Ovary (tissue), 9 donors: Measurements from ENCODE around the gene TIGD6. TPM values are rescaled to one million over a fixed set of nuclear protein-coding genes. Genes with fewer than 3 reads are reported as not detected.

ENCODE experiments used
- DNase-seq, 5 donors: peaks; one replicate each; pipeline ENCODE4 v3.0.0-alpha.2; 2019 to 2020
- H3K27ac ChIP-seq, 2 donors: fragments of 200-600 bp; one replicate each; pipeline versions ENCODE4 v1.5.1 to v1.8.0; 2019 to 2022
- H3K27me3 ChIP-seq: fragments of 200-600 bp; one replicate; pipeline ENCODE4 v1.8.0; 2022
- H3K36me3 ChIP-seq: fragments of 200-600 bp; sonication (generic); one replicate; pipeline ENCODE4 v1.5.1; 2019
- H3K4me1 ChIP-seq: one replicate; pipeline ENCODE4 v1.8.1; 2013; ENCODE audit warnings: mild to moderate bottlenecking, moderate library complexity; ENCODE audit not compliant: insufficient read depth
- H3K4me3 ChIP-seq: fragments of 200-600 bp; sonication (generic); one replicate; pipeline ENCODE4 v1.5.1; 2017
- H3K9me3 ChIP-seq, 2 donors: fragments of 200-600 bp in 1 of 2; sonication (generic) in 1 of 2; one replicate each; pipeline versions ENCODE4 v1.5.1 to v1.8.1; 2013 to 2019; ENCODE audit warnings: mild to moderate bottlenecking in 1 of 2, moderate library complexity in 1 of 2
- EP300 ChIP-seq: sonication (generic); formaldehyde crosslinking; IDR thresholded peaks from one replicate; pipeline ENCODE4 v1.6.1; 2017; ENCODE audit warnings: antibody characterized with exemption
- POLR2A ChIP-seq: fragments of 450-650 bp; IDR thresholded peaks from one replicate; pipeline ENCODE4 v1.6.1; 2017; ENCODE audit warnings: antibody characterized with exemption, mild to moderate bottlenecking, moderate library complexity
- WGBS, 3 donors: extraction: QIAGEN DNeasy Blood & Tissue Kit in 1 of 3; methylation state at CpG; one replicate each; pipeline versions ENCODE4 v1.1.5 to v1.1.7; 2013 to 2017; 5-methylcytosine and 5-hydroxymethylcytosine counted together
- intact Hi-C, 4 donors: fragments of 100-400 bp; cut with DNase I; formaldehyde crosslinking; loops; one replicate each; pipeline versions ENCODE4 v1.11.0 to v1.15.1; 2022 to 2023
- polyA plus RNA-seq, 2 donors: library from polyadenylated mRNA; stranded (reverse); fragments of 200-250 nt in 1 of 2; fragments of 350-450 nt in 1 of 2; fragmentation: Illumina TruSeq in 1 of 2; extraction: RNeasy Lipid Tissue Mini Kit (QIAGEN cat#74804) in 1 of 2; gene quantifications; one replicate each; pipeline ENCODE4 v1.2.3, GENCODE V29; 2013 to 2014
- total RNA-seq, 7 donors: library from RNA; depleted of rRNA in 2 of 7; stranded (reverse); fragments of >200 nt in 2 of 7; fragmentation: NEBNext Ultra II Directional in 3 of 7; extraction: Animal tissue kit (Norgen Biotek cat#: 25700) in 3 of 7; gene quantifications; one replicate each; pipeline versions ENCODE4 v1.1.0 to v1.2.4, GENCODE V29; 2016 to 2023
- TF ChIP-seq, protein P1 (sequence below), 3 donors: fragments of 450-650 bp in 2 of 3; fragments of 200-600 bp in 1 of 3; IDR thresholded peaks; one replicate each; pipeline versions ENCODE4 v1.5.1 to v1.8.0; 2016 to 2022; ENCODE audit warnings: antibody characterized with exemption in 3 of 3, mild to moderate bottlenecking in 1 of 3
- donor health status: DM: no; HTN: no; CAD: no; lungs with moderate emphysema.
- donor health status: DM: no; HTN: no; CAD: no.
- donor health status: Bipolar disorder and iron deficiency.
- donor health status: DM: yes; HTN: yes; CAD: no.
- donor health status: DM: no; HTN: no; CAD: no.
- donor health status: DM: yes; HTN: yes; CAD: no.

TIGD6 gene
- total and polyA plus RNA-seq, 9 donors: 2.0 to 7.6 (median 5.5) TPM

DNA sequence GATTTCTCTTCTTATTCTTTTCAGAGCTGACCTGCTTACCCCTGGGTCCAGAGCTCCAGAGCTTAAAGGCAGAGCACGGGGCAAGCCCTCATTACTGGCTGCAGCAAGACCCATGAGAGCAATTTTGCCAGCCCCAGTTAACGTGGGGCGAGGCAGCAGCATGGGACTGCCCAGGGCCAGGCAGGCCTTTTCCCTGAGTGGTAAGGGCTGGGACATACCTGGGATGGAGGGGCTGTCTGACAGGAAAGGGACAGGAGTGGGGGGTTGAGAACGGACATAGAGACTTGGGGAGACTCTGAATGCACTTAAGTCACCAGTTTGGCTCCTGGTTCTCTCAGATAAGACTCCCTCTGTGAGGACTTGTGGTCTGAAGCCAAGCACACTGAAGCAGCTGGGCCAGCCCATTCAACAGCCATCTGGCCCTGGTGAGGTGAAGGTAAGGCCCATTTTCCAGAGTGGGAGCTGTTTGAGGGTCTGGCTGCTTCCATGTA lies 26.3 kb upstream of the TIGD6 start:
- intact Hi-C loops: no loop called here
- Histone ChIP-seq H3K9me3 (no peaks in the 10 kb centered on the region), H3K27me3 (no peaks in the 10 kb centered on the region), H3K4me3 (no peak overlapping the region), H3K27ac (no peak overlapping the region), H3K4me1 (no peaks in the 10 kb centered on the region), H3K36me3 (no peaks in the 10 kb centered on the region)
- WGBS, 3 donors: 91 to 94% (median 93%) methylated on average over 4 of the region's 4 CpGs
- DNase-seq: no peak
- TF ChIP-seq, protein P1, sequence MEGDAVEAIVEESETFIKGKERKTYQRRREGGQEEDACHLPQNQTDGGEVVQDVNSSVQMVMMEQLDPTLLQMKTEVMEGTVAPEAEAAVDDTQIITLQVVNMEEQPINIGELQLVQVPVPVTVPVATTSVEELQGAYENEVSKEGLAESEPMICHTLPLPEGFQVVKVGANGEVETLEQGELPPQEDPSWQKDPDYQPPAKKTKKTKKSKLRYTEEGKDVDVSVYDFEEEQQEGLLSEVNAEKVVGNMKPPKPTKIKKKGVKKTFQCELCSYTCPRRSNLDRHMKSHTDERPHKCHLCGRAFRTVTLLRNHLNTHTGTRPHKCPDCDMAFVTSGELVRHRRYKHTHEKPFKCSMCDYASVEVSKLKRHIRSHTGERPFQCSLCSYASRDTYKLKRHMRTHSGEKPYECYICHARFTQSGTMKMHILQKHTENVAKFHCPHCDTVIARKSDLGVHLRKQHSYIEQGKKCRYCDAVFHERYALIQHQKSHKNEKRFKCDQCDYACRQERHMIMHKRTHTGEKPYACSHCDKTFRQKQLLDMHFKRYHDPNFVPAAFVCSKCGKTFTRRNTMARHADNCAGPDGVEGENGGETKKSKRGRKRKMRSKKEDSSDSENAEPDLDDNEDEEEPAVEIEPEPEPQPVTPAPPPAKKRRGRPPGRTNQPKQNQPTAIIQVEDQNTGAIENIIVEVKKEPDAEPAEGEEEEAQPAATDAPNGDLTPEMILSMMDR (IDR thresholded peaks at IDR 0.05): no peak
- TF ChIP-seq POLR2A (no peak), EP300 (no peak)

- no peak overlapping the region for H3K27ac ChIP-seq
- no peak overlapping the region for H3K4me3 ChIP-seq
- H3K4me1 ChIP-seq: no peaks in the 10 kb centered on the region
- intact Hi-C loops: no loop called here
- no peaks in the 10 kb centered on the region for H3K36me3 ChIP-seq
- TF ChIP-seq POLR2A: no peak
- TF ChIP-seq, protein P1 (IDR thresholded peaks at IDR 0.05): no peak
- TF ChIP-seq EP300: no peak
- H3K27me3 ChIP-seq: no peaks in the 10 kb centered on the region
- no peak for DNase-seq
- H3K9me3 ChIP-seq: no peaks in the 10 kb centered on the region
- WGBS, 3 donors: 71 to 80% (median 74%) methylated on average over 9 of the region's 9 CpGs
Measured at GRCh38 chr5:150024346-150024984, 24.0 kb upstream of the TIGD6 start.

GRCh38 chr5:150023136-150023535 lies 22.7 kb upstream of the TIGD6 start:
- Histone ChIP-seq H3K27ac (no peak overlapping the region), H3K4me3 (no peak overlapping the region), H3K36me3 (no peaks in the 10 kb centered on the region), H3K4me1 (no peaks in the 10 kb centered on the region), H3K27me3 (no peaks in the 10 kb centered on the region), H3K9me3 (no peaks in the 10 kb centered on the region)
- WGBS, 3 donors: 95 to 97% (median 96%) methylated on average over 1 of the region's 1 CpG
- TF ChIP-seq EP300 (no peak), POLR2A (no peak)
- TF ChIP-seq, protein P1 (IDR thresholded peaks at IDR 0.05): no peak
- no peak for DNase-seq
- intact Hi-C loops: no loop called here

DNA sequence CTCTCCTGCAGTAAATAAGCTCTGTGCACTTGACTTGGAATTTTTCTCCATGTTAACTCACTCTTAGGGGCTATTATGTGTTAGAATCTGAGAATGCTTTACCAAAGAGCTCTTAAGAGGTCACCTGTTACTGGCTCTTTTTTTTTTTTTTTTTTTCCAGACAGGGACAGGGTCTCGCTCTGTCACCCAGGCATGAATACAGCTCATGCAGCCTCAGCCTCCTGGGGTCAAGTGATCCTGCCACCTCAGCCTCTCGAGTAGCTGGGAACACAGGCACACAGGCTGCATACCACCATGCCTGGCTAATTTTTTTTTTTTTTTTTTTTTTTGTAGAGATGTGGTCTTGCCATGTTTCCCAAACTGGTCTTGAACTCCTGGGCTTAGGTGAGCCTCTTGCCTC lies 22.2 kb upstream of the TIGD6 start:
- H3K27me3 ChIP-seq: no peaks in the 10 kb centered on the region
- no peak overlapping the region for H3K27ac ChIP-seq
- DNase-seq: no peak
- no peak for TF ChIP-seq EP300
- TF ChIP-seq POLR2A: no peak
- TF ChIP-seq, protein P1 (IDR thresholded peaks at IDR 0.05): no peak
- H3K4me1 ChIP-seq: no peaks in the 10 kb centered on the region
- WGBS, 3 donors: 85 to 88% (median 86%) methylated on average over 2 of the region's 2 CpGs
- intact Hi-C loops: no loop called here
- H3K36me3 ChIP-seq: no peaks in the 10 kb centered on the region
- H3K4me3 ChIP-seq: no peak overlapping the region
- no peaks in the 10 kb centered on the region for H3K9me3 ChIP-seq
